ENCODE measurements around the gene BOC.

GRCh38 chr3:113297841-113298240 is 86.5 kb downstream of the BOC start:
- no peak for TF ChIP-seq POLR2AphosphoS5 (IDR thresholded peaks at IDR 0.05; ENCODE audit: insufficient read depth, low read depth, low read length)
- TF ChIP-seq JUN (IDR thresholded peaks at IDR 0.05; ENCODE audit: borderline replicate concordance, insufficient read depth, insufficient read length, low read depth), result no peak
- TF ChIP-seq EZH2 (IDR thresholded peaks at IDR 0.05; ENCODE audit: borderline replicate concordance, low read depth, low read length, severe bottlenecking), result no peak
- no peak for TF ChIP-seq CTCF (IDR thresholded peaks at IDR 0.05; ENCODE audit: extremely low read depth in 1 of 2, insufficient read depth in 1 of 2, low read depth in 1 of 2, low read length in 2 of 2)
- no peak for TF ChIP-seq POLR2A (IDR thresholded peaks at IDR 0.05; ENCODE audit: low read depth, low read length)
- TF ChIP-seq MAX (IDR thresholded peaks at IDR 0.05; ENCODE audit: insufficient read depth, insufficient read length), result no peak
- TF ChIP-seq GATA2 (IDR thresholded peaks at IDR 0.05; ENCODE audit: insufficient read depth, insufficient read length, low read depth, low read length), result no peak
- no peak for TF ChIP-seq MYC (IDR thresholded peaks at IDR 0.05; ENCODE audit: low read depth, low read length)

Data from endothelial cell of umbilical vein (primary cell).